GM19397 (cell line): ENCODE results near the gene ELOVL3.
"Not testable (repeated sequence)": the region's sequence is repeated elsewhere in the genome, so short reads cannot be mapped to it uniquely, and the experiment has no call there.

Experiments used
- ATAC-seq: cut with Tn5 transposase; IDR thresholded peaks from one replicate; pipeline ENCODE4 v1.9.1; 2021; ENCODE audit warnings: mild to moderate bottlenecking, moderate library complexity; ENCODE audit not compliant: unreplicated experiment

ELOVL3 gene, protein sequence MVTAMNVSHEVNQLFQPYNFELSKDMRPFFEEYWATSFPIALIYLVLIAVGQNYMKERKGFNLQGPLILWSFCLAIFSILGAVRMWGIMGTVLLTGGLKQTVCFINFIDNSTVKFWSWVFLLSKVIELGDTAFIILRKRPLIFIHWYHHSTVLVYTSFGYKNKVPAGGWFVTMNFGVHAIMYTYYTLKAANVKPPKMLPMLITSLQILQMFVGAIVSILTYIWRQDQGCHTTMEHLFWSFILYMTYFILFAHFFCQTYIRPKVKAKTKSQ

DNA sequence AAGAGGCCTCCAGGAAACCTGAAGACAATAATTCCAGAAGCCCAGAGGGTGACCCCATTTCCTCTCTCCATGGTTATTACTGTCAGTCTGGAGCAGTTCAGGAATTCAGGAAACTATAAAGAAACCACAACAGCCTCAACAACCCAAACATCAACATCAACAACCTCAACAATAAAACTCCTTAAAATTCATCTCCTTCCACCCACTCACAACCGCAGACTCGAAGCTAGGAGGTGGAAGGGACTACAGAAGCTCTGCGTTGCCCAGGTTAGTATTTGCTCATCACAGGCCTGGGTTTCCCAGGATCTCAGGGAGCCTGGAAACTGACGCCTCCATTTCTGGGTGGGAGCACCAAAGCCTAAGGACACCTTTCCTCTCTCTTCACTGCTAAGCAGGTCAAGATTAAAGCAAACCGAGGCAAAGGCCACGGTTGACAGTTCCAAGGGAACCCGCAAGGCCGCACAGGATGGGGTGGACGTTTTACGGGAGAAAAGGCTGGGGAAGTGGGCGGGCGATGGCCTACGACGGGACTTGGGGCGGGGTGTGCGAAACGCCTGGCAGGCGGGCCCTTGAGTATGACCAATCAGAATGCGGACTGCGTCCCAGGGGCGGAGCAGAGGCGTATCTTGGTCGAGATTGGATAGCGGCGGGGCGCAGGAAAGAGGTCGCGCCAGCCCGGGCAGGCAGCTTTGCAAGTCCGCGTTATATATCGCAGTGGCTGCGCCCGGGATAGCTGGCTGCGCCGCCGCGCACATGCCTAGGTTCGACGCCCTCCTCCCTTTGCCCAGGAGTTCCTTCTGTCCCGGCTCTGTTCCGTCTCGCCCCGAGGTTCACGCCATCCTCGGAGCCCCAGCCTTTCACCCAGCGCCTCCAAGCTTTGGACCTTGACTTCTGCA is at the start of gene ELOVL3:
ELOVL3 (plus strand) TSS at position 654 of the 896 bp plus-strand sequence. CDS start 250 bp downstream, outside the sequence.
- peak; percentile 89 for ATAC-seq

- ATAC-seq: no peak
Measured at GRCh38 chr10:102184606-102185005, 41.5 kb upstream of the ELOVL3 start.

GRCh38 chr10:102185272-102185671 is 40.8 kb upstream of the ELOVL3 start:
- no peak for ATAC-seq

- ATAC-seq: no peak
Measured at GRCh38 chr10:102185811-102186527, 40.1 kb upstream of the ELOVL3 start.

DNA sequence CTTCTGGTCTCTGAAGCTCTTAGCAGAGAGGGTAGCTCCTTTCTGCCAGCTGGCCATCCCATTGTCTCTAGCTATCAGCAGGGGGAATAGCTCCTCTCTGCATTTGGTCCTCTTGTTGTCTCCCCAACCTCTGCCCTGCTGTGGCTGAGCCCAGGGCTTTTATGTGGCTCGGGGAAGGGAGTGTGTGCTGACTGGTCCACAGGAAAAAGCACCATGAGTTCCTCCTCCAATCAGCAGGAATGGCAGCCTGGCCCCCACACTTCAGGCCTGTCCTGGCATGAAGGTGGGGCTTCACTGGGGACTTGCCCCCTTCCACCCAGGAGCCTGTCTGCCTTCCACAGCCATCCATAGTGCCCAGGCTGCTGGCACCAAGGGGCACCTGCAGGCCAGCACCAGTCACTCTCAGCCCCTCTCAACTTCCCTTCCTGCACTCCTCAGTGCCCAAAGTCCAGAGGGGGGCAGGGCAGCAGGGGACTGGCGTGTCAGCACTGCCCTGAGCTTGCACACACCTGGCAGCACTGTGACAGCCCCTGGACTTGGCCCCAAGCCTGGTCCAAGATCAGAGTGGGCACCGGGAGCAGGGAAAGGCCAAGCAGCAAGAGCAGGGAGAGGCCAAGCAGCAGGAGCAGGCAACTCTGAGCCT is 37.7 kb upstream of the ELOVL3 start:
- no peak for ATAC-seq

GRCh38 chr10:102188941-102189898 is 36.9 kb upstream of the ELOVL3 start:
- ATAC-seq: not testable (repeated sequence)

GRCh38 chr10:102191956-102192355 is 34.1 kb upstream of the ELOVL3 start:
- no peak for ATAC-seq

- no peak for ATAC-seq
Measured at GRCh38 chr10:102195296-102195870, 30.7 kb upstream of the ELOVL3 start.

- no peak for ATAC-seq
Measured at GRCh38 chr10:102196893-102197292, 29.2 kb upstream of the ELOVL3 start.

- ATAC-seq: no peak
Measured at GRCh38 chr10:102198027-102198426, 28.1 kb upstream of the ELOVL3 start.

DNA sequence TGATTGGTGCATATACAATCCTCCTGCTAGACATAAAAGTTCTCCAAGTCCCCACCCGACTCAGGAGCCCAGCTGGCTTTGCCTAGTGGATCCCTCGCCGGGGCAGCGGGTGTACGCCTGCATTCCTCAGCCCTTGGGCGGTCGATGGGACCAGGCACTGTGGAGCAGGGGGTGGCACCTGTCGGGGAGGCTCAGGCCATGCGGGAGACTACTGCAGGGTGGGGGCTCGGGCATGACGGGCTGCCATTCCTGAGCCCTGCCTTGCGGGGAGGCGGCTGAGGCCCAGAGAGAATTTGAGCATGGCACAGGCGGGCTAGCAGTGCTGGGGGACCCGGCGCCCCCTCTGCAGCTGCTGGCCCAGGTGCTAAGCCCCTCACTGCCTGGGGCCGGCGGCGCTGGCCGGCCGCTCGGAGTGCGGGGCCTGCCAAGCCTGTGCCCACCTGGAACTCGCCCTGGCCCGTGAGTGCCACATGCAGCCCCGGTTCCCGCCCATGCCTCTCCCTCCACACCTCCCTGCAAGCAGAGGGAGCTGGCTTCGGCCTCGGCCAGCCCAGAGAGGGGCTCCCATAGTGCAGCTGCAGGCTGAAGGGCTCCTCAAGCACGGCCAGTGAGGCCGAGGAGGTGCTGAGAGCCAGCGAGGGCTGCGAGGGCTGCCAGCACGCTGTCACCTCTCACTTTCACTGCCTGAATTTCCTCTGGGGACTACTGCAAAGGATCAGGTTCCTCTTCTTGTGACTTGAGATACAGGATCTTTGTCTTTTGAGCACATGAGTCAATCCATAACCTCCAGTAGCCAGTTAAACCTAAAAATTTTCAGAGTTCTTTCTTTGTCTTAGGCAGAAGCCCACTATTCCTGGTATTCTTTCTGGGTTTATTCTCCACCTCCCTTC is 25.1 kb upstream of the ELOVL3 start:
- ATAC-seq: no peak

GRCh38 chr10:102202386-102202785 is 23.7 kb upstream of the ELOVL3 start:
- no peak for ATAC-seq

- ATAC-seq: no peak
Measured at GRCh38 chr10:102208311-102209035, 17.6 kb upstream of the ELOVL3 start.

DNA sequence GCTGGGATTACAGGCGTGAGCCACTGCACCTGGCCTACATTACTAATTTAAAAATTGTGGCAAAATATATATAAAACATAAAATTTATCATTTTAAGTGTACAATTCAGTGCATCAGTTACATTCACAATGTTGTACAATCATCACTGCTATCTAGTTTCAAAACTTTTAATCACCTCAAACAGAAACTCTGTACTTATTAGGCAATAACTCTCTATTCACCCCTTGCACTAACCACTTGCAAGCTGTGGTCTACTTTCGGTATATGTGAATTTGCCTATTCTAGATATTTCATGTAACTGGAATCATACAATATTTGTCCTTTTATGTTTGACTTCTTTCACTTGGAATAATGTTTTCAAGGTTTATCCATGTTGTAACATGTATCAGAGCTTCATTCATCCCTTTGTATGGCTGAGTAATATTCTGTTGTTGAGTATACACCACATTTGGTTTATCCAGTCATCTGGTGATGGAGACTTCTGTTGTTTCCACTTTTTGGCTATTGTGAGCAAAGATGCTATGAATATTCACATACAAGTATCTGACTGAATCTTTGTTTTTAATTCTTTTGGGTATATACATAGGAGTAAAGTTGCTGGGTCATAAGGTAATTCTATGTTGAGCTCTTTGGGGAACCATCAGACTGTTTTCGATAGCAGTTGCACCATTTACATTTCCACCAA is 14.3 kb upstream of the ELOVL3 start:
- ATAC-seq: no peak

DNA sequence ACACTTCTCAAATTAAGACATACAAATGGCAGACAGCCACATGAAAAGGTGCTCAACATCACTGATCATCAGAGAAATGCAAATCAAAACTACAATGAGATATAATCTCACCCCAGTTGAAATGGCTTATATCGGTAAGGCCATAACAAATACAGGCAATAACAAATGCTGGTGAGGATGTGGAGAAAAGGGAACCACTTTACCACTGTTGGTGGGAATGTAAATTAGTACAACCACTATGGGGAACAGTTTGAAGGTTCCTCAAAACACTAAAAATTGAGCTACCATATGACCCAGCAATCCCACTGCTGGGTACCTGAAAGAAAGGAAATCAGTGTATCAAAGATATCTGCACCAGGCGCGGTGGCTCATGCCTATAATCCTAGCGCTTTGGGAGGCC is 12.5 kb upstream of the ELOVL3 start:
- ATAC-seq: not testable (repeated sequence)

DNA sequence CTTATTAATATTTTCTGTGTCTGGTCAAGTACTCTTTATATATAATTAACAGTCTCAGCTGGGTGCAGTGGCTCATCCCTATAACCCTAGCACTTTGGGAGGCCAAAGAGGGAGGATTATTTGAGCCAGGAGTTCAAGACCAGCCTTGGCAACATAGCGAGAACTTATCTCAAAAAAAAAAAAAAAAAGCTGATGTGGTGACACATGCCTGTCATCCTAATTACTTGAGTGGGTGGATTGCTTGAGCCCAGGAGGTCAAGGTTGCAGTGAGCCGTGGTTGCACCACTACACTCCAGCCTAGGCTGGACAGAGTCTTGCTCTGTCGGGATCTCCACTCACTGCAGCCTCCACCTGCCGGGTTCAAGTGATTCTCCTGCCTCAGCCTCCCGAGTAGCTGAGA is 6.7 kb upstream of the ELOVL3 start:
- ATAC-seq: no peak

DNA sequence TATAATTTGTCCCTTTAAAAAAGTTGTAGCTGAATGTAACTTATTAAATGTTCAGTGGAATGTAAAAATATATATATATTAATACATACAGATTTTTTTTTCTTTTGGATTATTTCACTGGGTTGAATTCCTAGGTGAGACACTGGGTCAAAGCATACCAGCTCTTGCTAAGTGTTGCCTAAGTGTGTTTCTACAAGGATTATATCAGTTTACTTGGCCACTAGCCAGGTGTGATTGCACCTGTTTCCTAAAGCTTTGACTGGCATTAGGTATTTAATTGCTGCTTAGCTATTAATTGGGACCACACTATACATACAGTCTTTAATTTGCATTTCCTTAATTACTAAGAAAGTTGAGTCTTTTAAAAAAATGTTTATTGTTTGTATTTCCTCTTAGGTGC is 5.5 kb upstream of the ELOVL3 start:
- ATAC-seq: no peak
